HL-60 (cell line): ENCODE data around the gene SLC25A6.

Source experiments
- DNase-seq, 2 experiments: peaks; one replicate each; pipeline ENCODE4 v3.0.0-alpha.2; 2010 to 2020; ENCODE audit warnings: low read depth in 1 of 2, low spot score in 1 of 2
- H3K27ac ChIP-seq: fragments of 250-450 bp; sonication (Bioruptor Pico); replicated peaks from 2 replicates; pipeline ENCODE4 v1.5.1; 2020; ENCODE audit warnings: mild to moderate bottlenecking, moderate library complexity
- H3K27me3 ChIP-seq: fragments of 250-450 bp; sonication (Bioruptor Pico); 2 replicates; pipeline ENCODE4 v1.5.1; 2021; ENCODE audit warnings: mild to moderate bottlenecking, moderate library complexity; ENCODE audit not compliant: insufficient read depth, poor library complexity, severe bottlenecking
- H3K4me3 ChIP-seq: replicated peaks from 2 replicates; pipeline ENCODE4 v1.5.1; 2011; ENCODE audit warnings: mild to moderate bottlenecking, control low read depth, low read length; ENCODE audit not compliant: insufficient read depth
- CTCF ChIP-seq: IDR thresholded peaks from one replicate; pipeline ENCODE4 v1.5.1; 2011; ENCODE audit warnings: low read length, control low read depth, inconsistent platforms; ENCODE audit not compliant: insufficient read depth
- GABPA ChIP-seq: IDR thresholded peaks from 2 replicates; pipeline ENCODE4 v1.6.1; 2012; ENCODE audit warnings: low read depth
- POLR2AphosphoS5 ChIP-seq: IDR thresholded peaks from 2 replicates; pipeline ENCODE4 v1.6.1; 2012; ENCODE audit warnings: low read depth
- SPI1 ChIP-seq: IDR thresholded peaks from 2 replicates; pipeline ENCODE4 v1.6.1; 2012; ENCODE audit warnings: low read depth, mild to moderate bottlenecking, borderline replicate concordance
- TF ChIP-seq, protein P1 (sequence below): IDR thresholded peaks from 2 replicates; pipeline ENCODE4 v1.6.1; 2012; ENCODE audit warnings: low read depth; ENCODE audit not compliant: insufficient replicate concordance

SLC25A6 gene

DNA sequence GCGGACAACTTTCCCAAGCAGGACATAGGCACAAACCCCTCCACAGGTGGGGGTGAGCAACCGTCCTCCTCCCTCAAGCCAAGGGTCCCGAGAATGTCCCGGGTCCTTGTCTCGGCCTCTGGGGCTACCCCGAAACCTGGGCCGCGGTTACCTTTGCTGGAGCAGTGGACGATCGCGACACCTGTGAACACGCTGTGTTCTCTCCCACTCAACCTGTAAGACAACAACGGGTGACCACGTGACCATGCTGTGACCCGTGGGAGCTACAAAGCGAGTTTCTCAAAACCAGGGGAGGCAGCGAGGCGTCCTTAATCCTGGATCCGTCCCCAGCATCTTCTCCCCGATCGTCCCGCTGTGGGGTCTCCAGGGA lies 42.9 kb upstream of the SLC25A6 start:
- Histone ChIP-seq H3K27ac (no peak overlapping the region), H3K4me3 (no peak overlapping the region), H3K27me3 (no peaks in the 10 kb centered on the region)
- TF ChIP-seq, protein P1, sequence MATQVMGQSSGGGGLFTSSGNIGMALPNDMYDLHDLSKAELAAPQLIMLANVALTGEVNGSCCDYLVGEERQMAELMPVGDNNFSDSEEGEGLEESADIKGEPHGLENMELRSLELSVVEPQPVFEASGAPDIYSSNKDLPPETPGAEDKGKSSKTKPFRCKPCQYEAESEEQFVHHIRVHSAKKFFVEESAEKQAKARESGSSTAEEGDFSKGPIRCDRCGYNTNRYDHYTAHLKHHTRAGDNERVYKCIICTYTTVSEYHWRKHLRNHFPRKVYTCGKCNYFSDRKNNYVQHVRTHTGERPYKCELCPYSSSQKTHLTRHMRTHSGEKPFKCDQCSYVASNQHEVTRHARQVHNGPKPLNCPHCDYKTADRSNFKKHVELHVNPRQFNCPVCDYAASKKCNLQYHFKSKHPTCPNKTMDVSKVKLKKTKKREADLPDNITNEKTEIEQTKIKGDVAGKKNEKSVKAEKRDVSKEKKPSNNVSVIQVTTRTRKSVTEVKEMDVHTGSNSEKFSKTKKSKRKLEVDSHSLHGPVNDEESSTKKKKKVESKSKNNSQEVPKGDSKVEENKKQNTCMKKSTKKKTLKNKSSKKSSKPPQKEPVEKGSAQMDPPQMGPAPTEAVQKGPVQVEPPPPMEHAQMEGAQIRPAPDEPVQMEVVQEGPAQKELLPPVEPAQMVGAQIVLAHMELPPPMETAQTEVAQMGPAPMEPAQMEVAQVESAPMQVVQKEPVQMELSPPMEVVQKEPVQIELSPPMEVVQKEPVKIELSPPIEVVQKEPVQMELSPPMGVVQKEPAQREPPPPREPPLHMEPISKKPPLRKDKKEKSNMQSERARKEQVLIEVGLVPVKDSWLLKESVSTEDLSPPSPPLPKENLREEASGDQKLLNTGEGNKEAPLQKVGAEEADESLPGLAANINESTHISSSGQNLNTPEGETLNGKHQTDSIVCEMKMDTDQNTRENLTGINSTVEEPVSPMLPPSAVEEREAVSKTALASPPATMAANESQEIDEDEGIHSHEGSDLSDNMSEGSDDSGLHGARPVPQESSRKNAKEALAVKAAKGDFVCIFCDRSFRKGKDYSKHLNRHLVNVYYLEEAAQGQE: no peak
- no peak for TF ChIP-seq GABPA
- TF ChIP-seq SPI1: no peak
- DNase-seq: no peak

GRCh38 chrX:1433646-1434357 lies 41.9 kb upstream of the SLC25A6 start:
- Histone ChIP-seq H3K4me3 (no peak overlapping the region), H3K27ac (no peak overlapping the region), H3K27me3 (no peaks in the 10 kb centered on the region)
- TF ChIP-seq GABPA: no peak
- TF ChIP-seq POLR2AphosphoS5: no peak
- TF ChIP-seq SPI1: no peak
- TF ChIP-seq CTCF: no peak
- TF ChIP-seq, protein P1: no peak
- no peak for DNase-seq

DNA sequence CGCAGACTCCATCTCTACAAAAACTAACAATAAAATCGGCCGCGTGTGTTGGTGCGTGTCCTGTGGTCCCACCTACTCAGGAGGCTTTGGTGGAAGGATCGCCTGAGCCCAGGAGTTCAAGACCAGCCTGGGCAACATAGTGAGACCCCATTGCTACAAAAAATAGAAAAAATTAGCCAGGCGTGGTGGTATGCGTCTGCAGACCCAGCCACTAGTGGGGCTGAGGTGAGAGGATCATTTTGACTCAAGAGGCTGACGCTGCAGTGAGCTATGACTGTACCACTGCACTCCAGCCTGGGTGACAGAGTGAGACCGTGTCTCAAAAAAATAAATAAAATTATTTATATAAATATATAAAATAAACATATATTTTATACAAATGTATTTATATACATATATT lies 38.5 kb upstream of the SLC25A6 start:
- H3K27me3 ChIP-seq: no peaks in the 10 kb centered on the region
- H3K4me3 ChIP-seq: no peak overlapping the region
- no peak for DNase-seq
- no peak for TF ChIP-seq CTCF
- TF ChIP-seq GABPA: no peak
- TF ChIP-seq SPI1: no peak
- TF ChIP-seq, protein P1: no peak
- TF ChIP-seq POLR2AphosphoS5: no peak
- no peak overlapping the region for H3K27ac ChIP-seq
